Activated CD8-positive, alpha-beta T cell treated with anti-CD3 and anti-CD28 coated beads, Interleukin-2, amount 10 ng/mL, durations not matched to agents 7 days and 5 days (primary cell): ENCODE measurements around the gene CMTM2. TPM values are rescaled to one million over a fixed set of nuclear protein-coding genes. Genes with fewer than 3 reads are reported as not detected.
"Not testable (repeated sequence)": the region's sequence is repeated elsewhere in the genome, so short reads cannot be mapped to it uniquely, and the experiment has no call there.

Source experiments
- ATAC-seq: fragments of 150-1000 bp; cut with Tn5 transposase; one replicate; pipeline ENCODE4 v1.10.0; 2021; ENCODE audit warnings: moderate library complexity
- CTCF ChIA-PET: fragments of 350-600 bp; sonication (Branson Sonifier 250); formaldehyde crosslinking; loops from one replicate; lab custom pipeline; 2021; ENCODE audit warnings: antibody characterized with exemption; lab: Charles Lee
- POLR2A ChIA-PET: fragments of 350-600 bp; sonication (Branson Sonifier 250); formaldehyde crosslinking; loops from one replicate; lab custom pipeline; 2021; ENCODE audit warnings: antibody characterized with exemption; lab: Charles Lee
- DNase-seq: peaks from one replicate; pipeline ENCODE4 v3.0.0-alpha.2; 2020
- H3K27ac Mint-ChIP-seq: one replicate; pipeline ENCODE4 v1.8.0; 2021; ENCODE audit warnings: mild to moderate bottlenecking, mixed read lengths
- H3K27me3 Mint-ChIP-seq: one replicate; pipeline ENCODE4 v1.8.0; 2021; ENCODE audit warnings: low read depth, mixed read lengths
- H3K36me3 Mint-ChIP-seq: one replicate; pipeline ENCODE4 v1.8.0; 2021; ENCODE audit warnings: low read depth, mixed read lengths
- H3K4me1 Mint-ChIP-seq: one replicate; pipeline ENCODE4 v1.8.0; 2021; ENCODE audit warnings: low read depth, mixed read lengths
- H3K4me3 Mint-ChIP-seq: one replicate; pipeline ENCODE4 v1.8.0; 2021; ENCODE audit warnings: mild to moderate bottlenecking, mixed read lengths
- H3K9me3 Mint-ChIP-seq: one replicate; pipeline ENCODE4 v1.8.0; 2022; ENCODE audit warnings: mixed read lengths; ENCODE audit not compliant: insufficient read depth
- total RNA-seq, 2 experiments: library from RNA; stranded (reverse); gene quantifications; one replicate each; pipeline ENCODE4 v1.2.3, GENCODE V29; 2021

Gene CMTM2
- total RNA-seq, 2 experiments from 2014 or later: 0.68 to 0.82 TPM

- H3K9me3 Mint-ChIP-seq: no peaks in the 10 kb centered on the region
- H3K27me3 Mint-ChIP-seq: no peaks in the 10 kb centered on the region
- DNase-seq (no peak), ATAC-seq (no peak)
- no peak overlapping the region for H3K4me3 Mint-ChIP-seq
- POLR2A ChIA-PET: no interaction called here
- CTCF ChIA-PET: interaction anchor here (3.1 to 4.4 kb wide), 3 partner anchors 41 to 204 kb away, joined by 29 to 48 read pairs (median 36); no protein-coding TSS in a partner anchor
- H3K4me1 Mint-ChIP-seq: peaks cover 32% of the 10 kb centered on the region
- peak overlapping the region; percentile 55 for H3K27ac Mint-ChIP-seq
- H3K36me3 Mint-ChIP-seq: peaks cover 62% of the 10 kb centered on the region
These were observed 31.0 kb downstream of the CMTM2 start for GRCh38 chr16:66610111-66610820.

- H3K9me3 Mint-ChIP-seq, ATAC-seq, H3K27me3 Mint-ChIP-seq, POLR2A ChIA-PET, DNase-seq, H3K4me3 Mint-ChIP-seq, H3K27ac Mint-ChIP-seq: not testable (repeated sequence)
- H3K36me3 Mint-ChIP-seq: peaks cover 55% of the 10 kb centered on the region
- CTCF ChIA-PET: interaction anchor here (0.7 to 1.1 kb wide), 2 partner anchors 12 to 219 kb away, joined by 3 read pairs; partner anchors contain the start of gene NAE1
- peaks cover 21% of the 10 kb centered on the region for H3K4me1 Mint-ChIP-seq
These were observed 32.6 kb downstream of the CMTM2 start for GRCh38 chr16:66611911-66612310.

GRCh38 chr16:66612422-66612821 is 33.2 kb downstream of the CMTM2 start:
- Mint-ChIP-seq H3K27me3 (no peaks in the 10 kb centered on the region), H3K36me3 (peaks cover 51% of the 10 kb centered on the region), H3K27ac (no peak overlapping the region), H3K9me3 (no peaks in the 10 kb centered on the region), H3K4me1 (peaks cover 16% of the 10 kb centered on the region), H3K4me3 (no peak overlapping the region)
- no peak for ATAC-seq
- DNase-seq: no peak
- CTCF ChIA-PET: interaction anchor here (1.1 kb wide), 1 partner anchor 218 kb away, joined by 3 read pairs; the partner anchor contains the start of gene NAE1
- POLR2A ChIA-PET: no interaction called here

GRCh38 chr16:66614161-66614802 is 35.0 kb downstream of the CMTM2 start:
- ChIA-PET POLR2A (interaction anchor here (0.7 to 0.8 kb wide), 2 partner anchors 58 to 271 kb away, joined by 3 to 4 read pairs; no protein-coding TSS in a partner anchor), CTCF (interaction anchor here (0.6 kb wide), 1 partner anchor 48 kb away, joined by 3 read pairs; no protein-coding TSS in a partner anchor)
- Mint-ChIP-seq H3K9me3 (no peaks in the 10 kb centered on the region), H3K27ac (no peak overlapping the region), H3K4me3 (no peak overlapping the region), H3K27me3 (no peaks in the 10 kb centered on the region), H3K36me3 (peaks cover 38% of the 10 kb centered on the region), H3K4me1 (peaks cover 3% of the 10 kb centered on the region)
- DNase-seq: no peak
- no peak for ATAC-seq

GRCh38 chr16:66616169-66616568 is 36.9 kb downstream of the CMTM2 start:
- H3K27ac Mint-ChIP-seq: no peak overlapping the region
- ChIA-PET CTCF (no interaction called here), POLR2A (no interaction called here)
- no peaks in the 10 kb centered on the region for H3K27me3 Mint-ChIP-seq
- H3K36me3 Mint-ChIP-seq: peaks cover 22% of the 10 kb centered on the region
- no peak for DNase-seq
- no peak overlapping the region for H3K4me3 Mint-ChIP-seq
- no peaks in the 10 kb centered on the region for H3K9me3 Mint-ChIP-seq
- peaks cover 7% of the 10 kb centered on the region for H3K4me1 Mint-ChIP-seq
- no peak for ATAC-seq

- no peak overlapping the region for H3K4me3 Mint-ChIP-seq
- H3K9me3 Mint-ChIP-seq: no peaks in the 10 kb centered on the region
- ChIA-PET POLR2A (no interaction called here), CTCF (interaction anchor here (1.2 to 4.5 kb wide), 4 partner anchors 9 to 79 kb away, joined by 3 to 33 read pairs (median 10); no protein-coding TSS in a partner anchor)
- peaks cover 7% of the 10 kb centered on the region for H3K4me1 Mint-ChIP-seq
- DNase-seq (no peak), ATAC-seq (no peak)
- H3K27ac Mint-ChIP-seq: no peak overlapping the region
- no peaks in the 10 kb centered on the region for H3K27me3 Mint-ChIP-seq
- peaks cover 18% of the 10 kb centered on the region for H3K36me3 Mint-ChIP-seq
These were observed 37.3 kb downstream of the CMTM2 start for GRCh38 chr16:66616592-66616991.

GRCh38 chr16:66617010-66617434 is 37.8 kb downstream of the CMTM2 start:
- ChIA-PET POLR2A (interaction anchor here (0.6 kb wide), 1 partner anchor 19 kb away, joined by 4 read pairs; no protein-coding TSS in a partner anchor), CTCF (interaction anchor here (1.2 to 4.5 kb wide), 5 partner anchors 9 to 210 kb away, joined by 3 to 33 read pairs (median 5); no protein-coding TSS in a partner anchor)
- ATAC-seq (no peak), DNase-seq (no peak)
- no peak overlapping the region for H3K4me3 Mint-ChIP-seq
- no peaks in the 10 kb centered on the region for H3K9me3 Mint-ChIP-seq
- peaks cover 7% of the 10 kb centered on the region for H3K4me1 Mint-ChIP-seq
- H3K27ac Mint-ChIP-seq: no peak overlapping the region
- peaks cover 16% of the 10 kb centered on the region for H3K36me3 Mint-ChIP-seq
- H3K27me3 Mint-ChIP-seq: no peaks in the 10 kb centered on the region

- H3K27me3 Mint-ChIP-seq: no peaks in the 10 kb centered on the region
- peaks cover 7% of the 10 kb centered on the region for H3K4me1 Mint-ChIP-seq
- POLR2A ChIA-PET: interaction anchor here (0.6 kb wide), 1 partner anchor 19 kb away, joined by 4 read pairs; no protein-coding TSS in a partner anchor
- no peak overlapping the region for H3K4me3 Mint-ChIP-seq
- DNase-seq: no peak
- CTCF ChIA-PET: interaction anchor here (0.7 to 4.5 kb wide), 6 partner anchors 10 to 211 kb away, joined by 3 to 33 read pairs (median 4); partner anchors contain the start of gene DYNC1LI2
- peaks cover 10% of the 10 kb centered on the region for H3K36me3 Mint-ChIP-seq
- ATAC-seq: no peak
- no peaks in the 10 kb centered on the region for H3K9me3 Mint-ChIP-seq
- H3K27ac Mint-ChIP-seq: no peak overlapping the region
These were observed 38.5 kb downstream of the CMTM2 start for GRCh38 chr16:66617728-66618127.

- ChIA-PET CTCF (interaction anchor here (0.8 to 4.5 kb wide), 4 partner anchors 11 to 212 kb away, joined by 3 to 33 read pairs (median 10); partner anchors contain the start of gene NAE1), POLR2A (no interaction called here)
- H3K9me3 Mint-ChIP-seq: no peaks in the 10 kb centered on the region
- no peaks in the 10 kb centered on the region for H3K36me3 Mint-ChIP-seq
- ATAC-seq: no peak
- H3K4me3 Mint-ChIP-seq: no peak overlapping the region
- no peak overlapping the region for H3K27ac Mint-ChIP-seq
- H3K4me1 Mint-ChIP-seq: peaks cover 7% of the 10 kb centered on the region
- no peaks in the 10 kb centered on the region for H3K27me3 Mint-ChIP-seq
- DNase-seq: no peak
These were observed 39.5 kb downstream of the CMTM2 start for GRCh38 chr16:66618588-66619375.

- Mint-ChIP-seq H3K4me1 (peaks cover 7% of the 10 kb centered on the region), H3K36me3 (no peaks in the 10 kb centered on the region), H3K4me3 (no peak overlapping the region), H3K9me3 (no peaks in the 10 kb centered on the region), H3K27ac (no peak overlapping the region), H3K27me3 (no peaks in the 10 kb centered on the region)
- POLR2A ChIA-PET: interaction anchor here (1.0 kb wide), 1 partner anchor 31 kb away, joined by 3 read pairs; no protein-coding TSS in a partner anchor
- DNase-seq (no peak), ATAC-seq (no peak)
- CTCF ChIA-PET: interaction anchor here (4.5 kb wide), 1 partner anchor 12 kb away, joined by 33 read pairs; no protein-coding TSS in a partner anchor
These were observed 40.5 kb downstream of the CMTM2 start for GRCh38 chr16:66619534-66620428.
